Upper lobe of left lung (tissue), 4 donors: ENCODE data around the gene ATP6V0A1.

Experiments used
- CTCF ChIP-seq, 6 experiments: fragments of 450-650 bp in 4 of 6; fragments of 200-600 bp in 2 of 6; sonication (generic) in 2 of 6; IDR thresholded peaks; one replicate each; pipeline ENCODE4 v1.5.1; 2016 to 2019; ENCODE audit warnings: antibody characterized with exemption in 6 of 6
- POLR2A ChIP-seq, 4 donors: fragments of 450-650 bp; IDR thresholded peaks; one replicate each; pipeline ENCODE4 v1.5.1; 2016 to 2017; ENCODE audit warnings: antibody characterized with exemption in 4 of 4, mild to moderate bottlenecking in 2 of 4
- POLR2AphosphoS5 ChIP-seq, 2 donors: sonication (generic); formaldehyde crosslinking; IDR thresholded peaks; one replicate each; pipeline ENCODE4 v1.5.1; 2017; ENCODE audit warnings: antibody characterized with exemption in 2 of 2

GRCh38 chr17:42502091-42502490, 43.4 kb downstream of the ATP6V0A1 start:
- TF ChIP-seq POLR2A (IDR thresholded peaks at IDR 0.05) (no peak), CTCF (IDR thresholded peaks at IDR 0.05) (no peak), POLR2AphosphoS5 (IDR thresholded peaks at IDR 0.05) (no peak)
